Measurements from ENCODE around the gene NCKAP5L. TPM values are rescaled to one million over a fixed set of nuclear protein-coding genes. Genes with fewer than 3 reads are reported as not detected.

The NCKAP5L gene
- total RNA-seq, 3 donors from 2014 or later (not counting 1 experiment from before 2014, with no cell fraction given) = 16.7 to 19.3 (median 16.8) TPM

DNA sequence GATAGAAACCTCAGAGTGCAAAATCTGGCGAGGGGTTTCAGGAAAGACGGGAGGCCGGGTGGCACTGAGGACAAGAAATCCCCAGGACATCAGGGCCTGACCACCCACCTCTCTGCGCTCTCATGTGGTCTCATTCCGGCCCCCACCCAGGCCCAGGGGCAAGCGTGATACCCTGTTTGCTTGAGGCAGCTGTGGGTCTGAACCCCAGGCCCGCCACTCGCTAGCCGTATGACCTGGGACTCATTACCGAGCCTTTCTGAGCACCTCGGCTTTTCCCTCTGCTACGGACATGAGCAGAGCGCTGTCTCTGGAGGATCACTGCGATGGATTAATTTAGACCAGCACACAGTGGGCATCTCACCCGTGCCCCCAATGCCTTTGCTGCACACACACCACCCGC, 40.2 kb upstream of the NCKAP5L start:
- no peaks in the 10 kb centered on the region for H3K9me3 Mint-ChIP-seq
- TF ChIP-seq, protein P1, sequence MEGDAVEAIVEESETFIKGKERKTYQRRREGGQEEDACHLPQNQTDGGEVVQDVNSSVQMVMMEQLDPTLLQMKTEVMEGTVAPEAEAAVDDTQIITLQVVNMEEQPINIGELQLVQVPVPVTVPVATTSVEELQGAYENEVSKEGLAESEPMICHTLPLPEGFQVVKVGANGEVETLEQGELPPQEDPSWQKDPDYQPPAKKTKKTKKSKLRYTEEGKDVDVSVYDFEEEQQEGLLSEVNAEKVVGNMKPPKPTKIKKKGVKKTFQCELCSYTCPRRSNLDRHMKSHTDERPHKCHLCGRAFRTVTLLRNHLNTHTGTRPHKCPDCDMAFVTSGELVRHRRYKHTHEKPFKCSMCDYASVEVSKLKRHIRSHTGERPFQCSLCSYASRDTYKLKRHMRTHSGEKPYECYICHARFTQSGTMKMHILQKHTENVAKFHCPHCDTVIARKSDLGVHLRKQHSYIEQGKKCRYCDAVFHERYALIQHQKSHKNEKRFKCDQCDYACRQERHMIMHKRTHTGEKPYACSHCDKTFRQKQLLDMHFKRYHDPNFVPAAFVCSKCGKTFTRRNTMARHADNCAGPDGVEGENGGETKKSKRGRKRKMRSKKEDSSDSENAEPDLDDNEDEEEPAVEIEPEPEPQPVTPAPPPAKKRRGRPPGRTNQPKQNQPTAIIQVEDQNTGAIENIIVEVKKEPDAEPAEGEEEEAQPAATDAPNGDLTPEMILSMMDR (IDR thresholded peaks at IDR 0.05) = no peak
- peaks cover 0 to 5% of the 10 kb centered on the region in 2 donors for H3K4me1 Mint-ChIP-seq
- no peak for ATAC-seq
- no peaks in the 10 kb centered on the region for H3K36me3 Mint-ChIP-seq
- no peak overlapping the region for H3K4me3 Mint-ChIP-seq
- no peak for DNase-seq
- WGBS (ENCODE audit: insufficient coverage) = 93% methylated on average over 16 of the region's 16 CpGs
- H3K27me3 ChIP-seq (ENCODE audit: control insufficient read depth, insufficient read depth, low read length) = no peaks in the 10 kb centered on the region
- no peak overlapping the region for H3K27ac ChIP-seq (ENCODE audit: low read length)
- no peaks in the 10 kb centered on the region for H3K9me3 ChIP-seq (ENCODE audit: control insufficient read depth, insufficient read depth, low read length)
- intact Hi-C loops (cut with micrococcal nuclease) = loop anchor here (5.0 kb wide), 1 partner anchor 189 kb away; the partner anchor contains the start of gene ASIC1
- H3K4me3 ChIP-seq (ENCODE audit: low read length) = no peak overlapping the region
- no peaks in the 10 kb centered on the region for H3K36me3 ChIP-seq (ENCODE audit: control insufficient read depth, insufficient read depth, low read length)
- peaks cover 0 to 10% of the 10 kb centered on the region in 2 donors for H3K27me3 Mint-ChIP-seq (ENCODE audit: low read depth in 2 of 2)
- H3K4me1 ChIP-seq (ENCODE audit: control insufficient read depth, insufficient read depth, low read length) = no peaks in the 10 kb centered on the region
- no peak overlapping the region for H3K27ac Mint-ChIP-seq

DNA sequence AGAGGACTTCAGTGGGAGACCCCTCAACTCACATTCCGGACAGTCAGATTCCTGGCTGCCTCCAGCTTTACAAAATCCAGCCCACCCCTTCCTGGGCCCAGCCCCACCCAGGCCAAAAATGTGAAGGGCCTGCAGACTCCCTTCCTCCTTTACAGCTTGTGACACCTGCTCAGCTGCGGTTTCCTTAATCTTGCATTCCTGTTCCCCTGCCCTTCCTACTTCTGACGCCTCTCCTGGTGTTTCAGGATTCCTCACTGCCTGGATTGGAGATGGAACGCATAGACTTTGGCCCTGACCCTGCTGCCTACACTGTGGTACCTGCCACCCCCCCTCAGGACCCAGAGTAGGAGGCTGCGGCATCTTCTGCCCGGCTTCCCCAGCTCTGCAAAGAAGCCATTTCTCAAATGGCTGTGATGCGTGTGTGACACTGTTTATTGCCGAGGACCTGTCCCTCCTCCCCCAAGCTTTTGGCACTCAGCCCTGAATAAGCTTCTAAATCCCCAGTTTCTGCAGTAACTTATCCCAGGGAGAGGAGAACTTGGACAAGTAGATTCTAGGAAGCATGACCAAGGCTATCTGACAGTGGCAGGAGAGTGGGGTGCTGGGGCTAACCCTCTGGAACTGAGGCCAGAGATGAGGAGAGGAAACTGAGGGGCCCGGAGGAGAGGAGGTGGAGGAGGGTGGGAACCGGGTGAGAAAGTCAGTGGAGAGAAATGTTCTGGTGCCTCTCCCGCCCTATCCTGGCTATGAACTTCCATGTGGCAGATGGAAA, 39.5 kb upstream of the NCKAP5L start:
- TF ChIP-seq, protein P1 (IDR thresholded peaks at IDR 0.05) = no peak
- H3K36me3 ChIP-seq (ENCODE audit: control insufficient read depth, insufficient read depth, low read length) = no peaks in the 10 kb centered on the region
- ATAC-seq (peak in 1 of 3 donors; percentile 7), DNase-seq (no peak)
- intact Hi-C loops (cut with micrococcal nuclease) = loop anchor here (5.0 kb wide), 1 partner anchor 190 kb away; the partner anchor contains the start of gene ASIC1
- no peaks in the 10 kb centered on the region for H3K9me3 ChIP-seq (ENCODE audit: control insufficient read depth, insufficient read depth, low read length)
- H3K4me3 ChIP-seq (ENCODE audit: low read length) = no peak overlapping the region
- peaks cover 0 to 10% of the 10 kb centered on the region in 2 donors for H3K27me3 Mint-ChIP-seq (ENCODE audit: low read depth in 2 of 2)
- no peaks in the 10 kb centered on the region for H3K9me3 Mint-ChIP-seq
- no peak overlapping the region for H3K27ac ChIP-seq (ENCODE audit: low read length)
- no peaks in the 10 kb centered on the region for H3K27me3 ChIP-seq (ENCODE audit: control insufficient read depth, insufficient read depth, low read length)
- H3K4me1 Mint-ChIP-seq = peaks cover 0 to 5% of the 10 kb centered on the region in 2 donors
- H3K4me1 ChIP-seq (ENCODE audit: control insufficient read depth, insufficient read depth, low read length) = no peaks in the 10 kb centered on the region
- H3K36me3 Mint-ChIP-seq = no peaks in the 10 kb centered on the region
- WGBS (ENCODE audit: insufficient coverage) = 64% methylated on average over 8 of the region's 11 CpGs
- no peak overlapping the region for H3K27ac Mint-ChIP-seq
- no peak overlapping the region for H3K4me3 Mint-ChIP-seq

DNA sequence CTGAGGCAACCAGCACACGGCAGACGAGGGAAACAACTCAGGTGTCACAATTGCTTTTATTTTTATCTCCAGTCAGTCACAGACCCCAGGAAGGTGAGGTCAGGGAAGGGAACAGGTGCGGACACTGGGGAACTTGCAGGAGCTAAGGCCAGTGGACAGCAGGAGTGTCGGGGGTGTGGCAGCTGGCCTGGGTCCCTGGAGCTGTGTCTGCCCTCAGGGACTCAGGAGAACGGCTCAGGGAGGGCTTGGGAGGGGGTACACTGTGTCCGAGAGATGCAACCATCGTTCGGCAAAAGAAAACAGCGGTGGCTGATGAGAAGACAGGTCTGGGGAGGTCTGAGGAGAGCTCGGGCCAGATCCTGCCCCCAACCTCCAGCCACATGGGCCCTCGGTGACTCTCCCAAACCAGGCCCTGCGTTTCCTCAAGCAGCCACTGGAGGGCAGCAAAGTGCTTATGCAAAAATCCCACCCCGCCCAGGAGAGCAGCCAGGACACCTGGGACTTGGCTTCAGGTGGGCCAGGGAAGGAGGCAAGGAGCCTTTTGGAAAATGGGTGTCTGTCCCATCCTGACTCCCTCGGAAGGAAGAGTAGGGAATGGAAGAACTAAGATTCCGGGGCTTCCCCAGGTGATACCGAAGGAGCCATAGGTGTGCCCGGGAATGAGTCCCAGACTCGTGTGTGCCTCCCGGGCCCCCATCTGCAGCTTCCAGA, 38.8 kb upstream of the NCKAP5L start:
- WGBS (ENCODE audit: insufficient coverage) = 49% methylated on average over 18 of the region's 19 CpGs

More for the DNA sequence above, 38.8 kb upstream of the NCKAP5L start:
- Histone ChIP-seq H3K27me3 (ENCODE audit: control insufficient read depth, insufficient read depth, low read length) (no peaks in the 10 kb centered on the region), H3K9me3 (ENCODE audit: control insufficient read depth, insufficient read depth, low read length) (no peaks in the 10 kb centered on the region), H3K4me3 (ENCODE audit: low read length) (no peak overlapping the region), H3K27ac (ENCODE audit: low read length) (no peak overlapping the region), H3K36me3 (ENCODE audit: control insufficient read depth, insufficient read depth, low read length) (no peaks in the 10 kb centered on the region), H3K4me1 (ENCODE audit: control insufficient read depth, insufficient read depth, low read length) (no peaks in the 10 kb centered on the region)
- H3K36me3 Mint-ChIP-seq = no peaks in the 10 kb centered on the region
- TF ChIP-seq, protein P1 (IDR thresholded peaks at IDR 0.05) = peak; percentile 91
- intact Hi-C loops (cut with micrococcal nuclease) = loop anchor here (5.0 kb wide), 1 partner anchor 190 kb away; the partner anchor contains the start of gene ASIC1
- peaks cover 0 to 10% of the 10 kb centered on the region in 2 donors for H3K27me3 Mint-ChIP-seq (ENCODE audit: low read depth in 2 of 2)
- H3K9me3 Mint-ChIP-seq = no peaks in the 10 kb centered on the region
- ATAC-seq (peak; percentile 81 to 97 (median 93)), DNase-seq (peak; percentile 73 to 84)
- H3K4me1 Mint-ChIP-seq = peaks cover 0 to 5% of the 10 kb centered on the region in 2 donors
- H3K27ac Mint-ChIP-seq = no peak overlapping the region
- H3K4me3 Mint-ChIP-seq = no peak overlapping the region
